GM12873 (cell line): ENCODE results near the gene SAT2.

ENCODE experiments used
- TF ChIP-seq, protein P1 (sequence below): IDR thresholded peaks from 2 replicates; pipeline ENCODE4 v1.5.1; 2012; ENCODE audit warnings: low read depth, mild to moderate bottlenecking, moderate library complexity, low read length, control low read depth; ENCODE audit not compliant: insufficient read depth; ENCODE audit errors: missing control alignments

The SAT2 gene

DNA sequence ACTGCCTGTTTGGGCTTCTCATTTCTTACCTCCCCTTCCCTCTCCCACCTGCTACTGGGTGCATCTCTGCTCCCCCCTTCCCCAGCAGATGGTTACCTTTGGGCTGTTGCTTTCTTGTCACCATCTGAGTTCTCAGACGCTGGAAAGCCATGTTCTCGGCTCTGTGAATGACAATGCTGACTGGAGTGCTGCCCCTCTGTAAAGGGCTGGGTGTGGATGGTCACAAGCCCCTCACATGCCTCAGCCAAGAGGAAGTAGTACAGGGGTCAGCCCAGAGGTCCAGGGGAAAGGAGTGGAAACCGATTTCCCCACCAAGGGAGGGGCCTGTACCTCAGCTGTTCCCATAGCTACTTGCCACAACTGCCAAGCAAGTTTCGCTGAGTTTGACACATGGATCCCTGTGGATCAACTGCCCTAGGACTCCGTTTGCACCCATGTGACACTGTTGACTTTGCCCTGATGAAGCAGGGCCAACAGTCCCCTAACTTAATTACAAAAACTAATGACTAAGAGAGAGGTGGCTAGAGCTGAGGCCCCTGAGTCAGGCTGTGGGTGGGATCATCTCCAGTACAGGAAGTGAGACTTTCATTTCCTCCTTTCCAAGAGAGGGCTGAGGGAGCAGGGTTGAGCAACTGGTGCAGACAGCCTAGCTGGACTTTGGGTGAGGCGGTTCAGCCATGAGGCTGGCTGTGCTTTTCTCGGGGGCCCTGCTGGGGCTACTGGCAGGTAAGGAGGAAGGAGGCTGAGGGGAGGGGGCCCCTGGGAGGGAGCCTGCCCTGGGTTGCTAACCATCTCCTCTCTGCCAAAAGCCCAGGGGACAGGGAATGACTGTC lies 48.4 kb downstream of the SAT2 start, which contains the start of gene CD68:
Gene CD68 (plus strand): TSS at position 638 of the 833 bp plus-strand sequence. CDS start 40 bp downstream, at position 678.
- TF ChIP-seq, protein P1, sequence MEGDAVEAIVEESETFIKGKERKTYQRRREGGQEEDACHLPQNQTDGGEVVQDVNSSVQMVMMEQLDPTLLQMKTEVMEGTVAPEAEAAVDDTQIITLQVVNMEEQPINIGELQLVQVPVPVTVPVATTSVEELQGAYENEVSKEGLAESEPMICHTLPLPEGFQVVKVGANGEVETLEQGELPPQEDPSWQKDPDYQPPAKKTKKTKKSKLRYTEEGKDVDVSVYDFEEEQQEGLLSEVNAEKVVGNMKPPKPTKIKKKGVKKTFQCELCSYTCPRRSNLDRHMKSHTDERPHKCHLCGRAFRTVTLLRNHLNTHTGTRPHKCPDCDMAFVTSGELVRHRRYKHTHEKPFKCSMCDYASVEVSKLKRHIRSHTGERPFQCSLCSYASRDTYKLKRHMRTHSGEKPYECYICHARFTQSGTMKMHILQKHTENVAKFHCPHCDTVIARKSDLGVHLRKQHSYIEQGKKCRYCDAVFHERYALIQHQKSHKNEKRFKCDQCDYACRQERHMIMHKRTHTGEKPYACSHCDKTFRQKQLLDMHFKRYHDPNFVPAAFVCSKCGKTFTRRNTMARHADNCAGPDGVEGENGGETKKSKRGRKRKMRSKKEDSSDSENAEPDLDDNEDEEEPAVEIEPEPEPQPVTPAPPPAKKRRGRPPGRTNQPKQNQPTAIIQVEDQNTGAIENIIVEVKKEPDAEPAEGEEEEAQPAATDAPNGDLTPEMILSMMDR: no peak

DNA sequence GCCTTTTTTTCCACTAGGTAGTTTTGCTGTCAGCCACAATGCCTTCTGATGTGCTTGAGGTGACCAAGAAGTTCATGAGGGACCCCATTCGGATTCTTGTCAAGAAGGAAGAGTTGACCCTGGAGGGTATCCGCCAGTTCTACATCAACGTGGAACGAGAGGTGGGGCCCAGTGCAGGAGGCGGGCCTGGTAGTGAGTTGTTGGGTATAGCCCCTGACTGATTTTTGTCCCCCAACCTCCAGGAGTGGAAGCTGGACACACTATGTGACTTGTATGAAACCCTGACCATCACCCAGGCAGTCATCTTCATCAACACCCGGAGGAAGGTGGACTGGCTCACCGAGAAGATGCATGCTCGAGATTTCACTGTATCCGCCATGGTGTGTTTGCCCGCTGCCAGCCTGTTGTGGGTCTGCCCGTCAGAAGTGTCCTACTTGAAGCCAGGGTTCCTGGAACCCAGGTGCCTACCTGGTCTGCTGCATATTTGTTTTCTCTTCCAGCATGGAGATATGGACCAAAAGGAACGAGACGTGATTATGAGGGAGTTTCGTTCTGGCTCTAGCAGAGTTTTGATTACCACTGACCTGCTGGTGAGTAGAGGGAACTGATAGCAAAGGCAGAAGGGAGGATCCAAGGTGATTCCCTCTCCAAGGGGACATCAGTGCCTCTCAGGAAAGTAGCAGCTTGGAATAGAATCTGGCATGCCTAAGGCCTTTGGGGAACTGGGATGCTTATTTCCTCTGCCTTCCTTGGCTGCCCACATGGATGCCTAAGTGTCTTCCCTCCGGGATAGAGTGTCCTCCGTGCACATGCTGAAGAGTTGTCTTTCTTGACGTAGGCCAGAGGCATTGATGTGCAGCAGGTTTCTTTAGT lies 50.1 kb downstream of the SAT2 start:
- TF ChIP-seq, protein P1: no peak

DNA sequence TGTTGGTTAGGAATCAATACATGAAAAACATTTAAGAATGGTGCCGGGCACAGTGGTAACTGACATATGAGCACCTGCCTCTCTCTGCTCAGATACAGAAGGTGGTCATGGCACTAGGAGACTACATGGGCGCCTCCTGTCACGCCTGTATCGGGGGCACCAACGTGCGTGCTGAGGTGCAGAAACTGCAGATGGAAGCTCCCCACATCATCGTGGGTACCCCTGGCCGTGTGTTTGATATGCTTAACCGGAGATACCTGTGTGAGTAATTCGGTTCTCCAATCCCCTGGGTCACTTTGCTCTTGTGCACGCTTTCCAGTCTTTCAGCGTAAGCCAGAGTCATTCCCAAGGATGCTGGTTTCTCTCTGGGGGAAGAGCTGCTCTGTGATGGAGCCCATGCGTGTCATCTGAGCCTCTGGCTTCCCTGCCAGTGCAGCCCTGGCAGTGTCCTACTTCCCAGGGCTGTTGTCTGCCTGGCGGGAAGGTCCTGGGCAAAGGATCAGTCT lies 51.1 kb downstream of the SAT2 start:
- TF ChIP-seq, protein P1: no peak
